ENCODE results near the gene ZNF839. TPM values are rescaled to one million over a fixed set of nuclear protein-coding genes. Genes with fewer than 3 reads are reported as not detected.
"Not testable (repeated sequence)": the region's sequence is repeated elsewhere in the genome, so short reads cannot be mapped to it uniquely, and the experiment has no call there.

Gene ZNF839
- total RNA-seq, 1 donor from 2014 or later: 13.8 TPM

GRCh38 chr14:102303664-102304063 is 15.9 kb upstream of the ZNF839 start:
- intact Hi-C loops (cut with DNase I): no loop called here
- ATAC-seq: no peak
- no peak for DNase-seq (ENCODE audit: low spot score)

- DNase-seq (ENCODE audit: low spot score): peak; percentile 97
- peak; percentile 99 for ATAC-seq
- intact Hi-C loops (cut with DNase I): no loop called here
Observed at GRCh38 chr14:102304611-102305506, 14.7 kb upstream of the ZNF839 start, which contains the start of gene MOK. MOK (minus strand) TSS chr14:102305164; CDS start chr14:102304968, 196 bp downstream.

- ATAC-seq (peak; percentile 84), DNase-seq (ENCODE audit: low spot score) (peak; percentile 92)
- intact Hi-C loops (cut with DNase I): loop anchor here (5.0 kb wide), 1 partner anchor 77 kb away; no protein-coding TSS in a partner anchor
Observed at GRCh38 chr14:102314242-102315011, 5.1 kb upstream of the ZNF839 start.

- no peak for ATAC-seq
- intact Hi-C loops (cut with DNase I): no loop called here
- no peak for DNase-seq (ENCODE audit: low spot score)
Observed at GRCh38 chr14:102315121-102315520, 4.4 kb upstream of the ZNF839 start.

- ATAC-seq (peak; percentile 14), DNase-seq (ENCODE audit: low spot score) (peak; percentile 81)
- intact Hi-C loops (cut with DNase I): no loop called here
Observed at GRCh38 chr14:102316338-102316742, 3.2 kb upstream of the ZNF839 start.

GRCh38 chr14:102316743-102317563 is 2.6 kb upstream of the ZNF839 start:
- peak; percentile 96 for DNase-seq (ENCODE audit: low spot score)
- intact Hi-C loops (cut with DNase I): no loop called here
- ATAC-seq: peak; percentile 86

GRCh38 chr14:102317564-102318248 is 1.8 kb upstream of the ZNF839 start:
- intact Hi-C loops (cut with DNase I): no loop called here
- ATAC-seq: no peak
- no peak for DNase-seq (ENCODE audit: low spot score)

GRCh38 chr14:102318781-102319276 is 717 bp upstream of the ZNF839 start:
- peak; percentile 65 for DNase-seq (ENCODE audit: low spot score)
- intact Hi-C loops (cut with DNase I): no loop called here

GRCh38 chr14:102320033-102320660 is 601 bp downstream of the ZNF839 start:
- intact Hi-C loops (cut with DNase I): no loop called here
- ATAC-seq: no peak
- DNase-seq (ENCODE audit: low spot score): peak; percentile 65

More at GRCh38 chr14:102318781-102319276, 717 bp upstream of the ZNF839 start:
- ATAC-seq: peak; percentile 3

GRCh38 chr14:102320671-102321455 is 1.3 kb downstream of the ZNF839 start:
- intact Hi-C loops (cut with DNase I): no loop called here
- ATAC-seq (no peak), DNase-seq (ENCODE audit: low spot score) (no peak)

- intact Hi-C loops (cut with DNase I): no loop called here
- no peak for DNase-seq (ENCODE audit: low spot score)
- no peak for ATAC-seq
Observed at GRCh38 chr14:102321456-102322422, 2.2 kb downstream of the ZNF839 start.

- DNase-seq (ENCODE audit: low spot score) (peak; percentile 67), ATAC-seq (peak; percentile 53)
- intact Hi-C loops (cut with DNase I): no loop called here
Observed at GRCh38 chr14:102323102-102323501, 3.6 kb downstream of the ZNF839 start.

- ATAC-seq: no peak
- intact Hi-C loops (cut with DNase I): no loop called here
- no peak for DNase-seq (ENCODE audit: low spot score)
Observed at GRCh38 chr14:102325791-102326345, 6.3 kb downstream of the ZNF839 start.

- intact Hi-C loops (cut with DNase I): no loop called here
- DNase-seq (ENCODE audit: low spot score) (no peak), ATAC-seq (no peak)
Observed at GRCh38 chr14:102326583-102326982, 7.0 kb downstream of the ZNF839 start.

GRCh38 chr14:102329381-102329780 is 9.8 kb downstream of the ZNF839 start:
- DNase-seq (ENCODE audit: low spot score); ATAC-seq; intact Hi-C loops (cut with DNase I): not testable (repeated sequence)

- intact Hi-C loops (cut with DNase I): no loop called here
- no peak for ATAC-seq
- no peak for DNase-seq (ENCODE audit: low spot score)
Observed at GRCh38 chr14:102330806-102331205, 11.3 kb downstream of the ZNF839 start.

Data from sciatic nerve (tissue), 2 donors.